Raji (cell line): ENCODE results near the gene STRA8.

ENCODE experiments used
- POLR2A ChIP-seq: IDR thresholded peaks from 2 replicates; pipeline ENCODE4 v1.6.1; 2011; ENCODE audit warnings: low read depth, low read length, control low read depth; ENCODE audit not compliant: insufficient read depth

The STRA8 gene

GRCh38 chr7:135233570-135233969 lies at the start of gene STRA8:
Gene STRA8 (plus strand): TSS chr7:135233838. CDS start chr7:135240525, 6,687 bp downstream.
- no peak for TF ChIP-seq POLR2A

GRCh38 chr7:135184254-135184841 lies 49.3 kb upstream of the STRA8 start:
- no peak for TF ChIP-seq POLR2A

- TF ChIP-seq POLR2A, result no peak
These were observed 48.0 kb upstream of the STRA8 start for GRCh38 chr7:135185471-135186260.

GRCh38 chr7:135186261-135186540 lies 47.4 kb upstream of the STRA8 start:
- TF ChIP-seq POLR2A, result no peak

GRCh38 chr7:135186841-135187253 lies 46.8 kb upstream of the STRA8 start:
- TF ChIP-seq POLR2A, result no peak

GRCh38 chr7:135188298-135188984 lies 45.2 kb upstream of the STRA8 start:
- TF ChIP-seq POLR2A, result no peak

GRCh38 chr7:135189221-135189662 lies 44.4 kb upstream of the STRA8 start:
- TF ChIP-seq POLR2A, result no peak

GRCh38 chr7:135189961-135190360 lies 43.7 kb upstream of the STRA8 start:
- no peak for TF ChIP-seq POLR2A

GRCh38 chr7:135190703-135191102 lies 42.9 kb upstream of the STRA8 start:
- no peak for TF ChIP-seq POLR2A

- no peak for TF ChIP-seq POLR2A
These were observed 40.6 kb upstream of the STRA8 start for GRCh38 chr7:135192914-135193536.

GRCh38 chr7:135193615-135194081 lies 40.0 kb upstream of the STRA8 start:
- no peak for TF ChIP-seq POLR2A

- no peak for TF ChIP-seq POLR2A
These were observed 39.0 kb upstream of the STRA8 start for GRCh38 chr7:135194494-135195095.

- TF ChIP-seq POLR2A, result no peak
These were observed 38.5 kb upstream of the STRA8 start for GRCh38 chr7:135195156-135195555.

- no peak for TF ChIP-seq POLR2A
These were observed 37.5 kb upstream of the STRA8 start for GRCh38 chr7:135195968-135196629.

- TF ChIP-seq POLR2A, result no peak
These were observed 36.3 kb upstream of the STRA8 start for GRCh38 chr7:135197343-135197742.
